Peyer's patch (tissue), 4 donors: Measurements from ENCODE around the gene GAK. TPM values are rescaled to one million over a fixed set of nuclear protein-coding genes. Genes with fewer than 3 reads are reported as not detected.
A peak's percentile ranks its signal among the peaks of the same experiment; 100 is the strongest.

Source experiments
- DNase-seq, 3 donors: peaks; one replicate each; pipeline ENCODE4 v3.0.0-alpha.2; 2017 to 2019
- H3K27ac ChIP-seq, 4 donors: fragments of 200-600 bp; sonication (generic); one replicate each; pipeline ENCODE4 v1.5.1; 2016 to 2019
- H3K27me3 ChIP-seq, 2 donors: fragments of 200-600 bp; sonication (generic); one replicate each; pipeline ENCODE4 v1.5.1; 2019
- H3K36me3 ChIP-seq, 3 donors: fragments of 200-600 bp; sonication (generic); one replicate each; pipeline ENCODE4 v1.5.1; 2016 to 2019
- H3K4me1 ChIP-seq, 4 donors: fragments of 200-600 bp; sonication (generic); one replicate each; pipeline ENCODE4 v1.5.1; 2016 to 2019
- H3K4me3 ChIP-seq, 4 donors: fragments of 200-600 bp; sonication (generic); 1 replicate in 3 of 4; 2 replicates in 1 of 4; pipeline ENCODE4 v1.5.1; 2016 to 2019; ENCODE audit warnings: mild to moderate bottlenecking in 1 of 4
- H3K9me3 ChIP-seq, 4 donors: fragments of 200-600 bp; sonication (generic); one replicate each; pipeline ENCODE4 v1.5.1; 2016 to 2019; ENCODE audit warnings: mild to moderate bottlenecking in 1 of 4
- POLR2A ChIP-seq, 2 donors: fragments of 450-650 bp; IDR thresholded peaks; one replicate each; pipeline ENCODE4 v1.5.1; 2017; ENCODE audit warnings: antibody characterized with exemption in 2 of 2, mild to moderate bottlenecking in 2 of 2, moderate library complexity in 2 of 2
- total RNA-seq, 4 donors: library from RNA; depleted of rRNA; stranded (reverse); fragments of >200 nt; gene quantifications; one replicate each; pipeline ENCODE4 v1.1.0, GENCODE V29; 2016
- TF ChIP-seq, protein P1 (sequence below), 6 experiments: fragments of 450-650 bp in 4 of 6; fragments of 200-600 bp in 2 of 6; sonication (generic) in 1 of 6; IDR thresholded peaks; one replicate each; pipeline ENCODE4 v1.5.1; 2017 to 2019; ENCODE audit warnings: antibody characterized with exemption in 6 of 6, mild to moderate bottlenecking in 3 of 6, moderate library complexity in 1 of 6

GAK gene
- total RNA-seq, 4 donors from 2014 or later: 248 to 362 (median 351) TPM

- peak in 2 of 3 donors; percentile 72 to 80 for DNase-seq
- H3K4me3 ChIP-seq: peak overlapping the region in 2 of 4 donors; percentile 37 to 41
- H3K27me3 ChIP-seq: no peaks in the 10 kb centered on the region
- no peak for TF ChIP-seq POLR2A (IDR thresholded peaks at IDR 0.05)
- TF ChIP-seq, protein P1, sequence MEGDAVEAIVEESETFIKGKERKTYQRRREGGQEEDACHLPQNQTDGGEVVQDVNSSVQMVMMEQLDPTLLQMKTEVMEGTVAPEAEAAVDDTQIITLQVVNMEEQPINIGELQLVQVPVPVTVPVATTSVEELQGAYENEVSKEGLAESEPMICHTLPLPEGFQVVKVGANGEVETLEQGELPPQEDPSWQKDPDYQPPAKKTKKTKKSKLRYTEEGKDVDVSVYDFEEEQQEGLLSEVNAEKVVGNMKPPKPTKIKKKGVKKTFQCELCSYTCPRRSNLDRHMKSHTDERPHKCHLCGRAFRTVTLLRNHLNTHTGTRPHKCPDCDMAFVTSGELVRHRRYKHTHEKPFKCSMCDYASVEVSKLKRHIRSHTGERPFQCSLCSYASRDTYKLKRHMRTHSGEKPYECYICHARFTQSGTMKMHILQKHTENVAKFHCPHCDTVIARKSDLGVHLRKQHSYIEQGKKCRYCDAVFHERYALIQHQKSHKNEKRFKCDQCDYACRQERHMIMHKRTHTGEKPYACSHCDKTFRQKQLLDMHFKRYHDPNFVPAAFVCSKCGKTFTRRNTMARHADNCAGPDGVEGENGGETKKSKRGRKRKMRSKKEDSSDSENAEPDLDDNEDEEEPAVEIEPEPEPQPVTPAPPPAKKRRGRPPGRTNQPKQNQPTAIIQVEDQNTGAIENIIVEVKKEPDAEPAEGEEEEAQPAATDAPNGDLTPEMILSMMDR (IDR thresholded peaks at IDR 0.05): no peak
- H3K9me3 ChIP-seq: no peaks in the 10 kb centered on the region
- H3K27ac ChIP-seq: peak overlapping the region in 3 of 4 donors; percentile 70 to 87 (median 78)
- H3K36me3 ChIP-seq: peaks cover 0 to 77% (median 0%) of the 10 kb centered on the region in 3 donors
- peaks cover 0 to 12% (median 0%) of the 10 kb centered on the region in 4 donors for H3K4me1 ChIP-seq
Measured at GRCh38 chr4:961351-962230, 29.5 kb upstream of the GAK start.

- DNase-seq: peak in 1 of 3 donors; percentile 40
- Histone ChIP-seq H3K27ac (peak overlapping the region in 1 of 4 donors; percentile 87), H3K4me1 (peaks cover 0 to 12% (median 0%) of the 10 kb centered on the region in 4 donors), H3K36me3 (peaks cover 0 to 70% (median 0%) of the 10 kb centered on the region in 3 donors), H3K27me3 (no peaks in the 10 kb centered on the region), H3K4me3 (no peak overlapping the region), H3K9me3 (no peaks in the 10 kb centered on the region)
- TF ChIP-seq POLR2A (IDR thresholded peaks at IDR 0.05): no peak
- TF ChIP-seq, protein P1 (IDR thresholded peaks at IDR 0.05): no peak
Measured at GRCh38 chr4:960636-961350, 28.7 kb upstream of the GAK start.

DNA sequence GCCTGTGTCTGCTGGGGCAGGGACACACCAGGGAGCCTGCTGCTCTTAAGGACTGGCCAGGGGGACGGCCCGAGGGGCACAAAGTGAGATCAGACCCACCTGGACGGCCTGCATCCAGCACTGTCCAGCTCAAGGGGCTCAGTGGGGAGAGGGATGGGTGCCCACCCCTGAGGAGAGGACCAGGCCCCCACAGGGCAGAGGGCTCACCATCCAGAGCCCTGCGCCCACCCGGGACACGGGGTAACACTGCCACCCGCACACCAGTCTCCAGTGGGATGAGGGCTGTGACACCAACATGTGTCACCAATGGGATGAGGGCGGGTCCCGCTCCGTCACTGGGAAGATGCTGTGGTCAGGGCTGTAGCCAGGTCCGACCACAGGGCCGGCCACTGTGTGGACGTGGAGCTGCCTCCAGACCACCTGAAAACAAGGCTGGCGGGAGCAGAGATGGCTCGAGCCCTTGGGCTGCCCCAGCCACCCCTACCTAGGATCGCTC, 28.1 kb upstream of the GAK start:
- DNase-seq: no peak
- H3K36me3 ChIP-seq: peaks cover 0 to 69% (median 0%) of the 10 kb centered on the region in 3 donors
- no peak overlapping the region for H3K27ac ChIP-seq
- no peaks in the 10 kb centered on the region for H3K9me3 ChIP-seq
- no peak overlapping the region for H3K4me3 ChIP-seq
- H3K4me1 ChIP-seq: peaks cover 0 to 12% (median 0%) of the 10 kb centered on the region in 4 donors
- no peak for TF ChIP-seq POLR2A (IDR thresholded peaks at IDR 0.05)
- TF ChIP-seq, protein P1 (IDR thresholded peaks at IDR 0.05): no peak
- H3K27me3 ChIP-seq: no peaks in the 10 kb centered on the region

DNA sequence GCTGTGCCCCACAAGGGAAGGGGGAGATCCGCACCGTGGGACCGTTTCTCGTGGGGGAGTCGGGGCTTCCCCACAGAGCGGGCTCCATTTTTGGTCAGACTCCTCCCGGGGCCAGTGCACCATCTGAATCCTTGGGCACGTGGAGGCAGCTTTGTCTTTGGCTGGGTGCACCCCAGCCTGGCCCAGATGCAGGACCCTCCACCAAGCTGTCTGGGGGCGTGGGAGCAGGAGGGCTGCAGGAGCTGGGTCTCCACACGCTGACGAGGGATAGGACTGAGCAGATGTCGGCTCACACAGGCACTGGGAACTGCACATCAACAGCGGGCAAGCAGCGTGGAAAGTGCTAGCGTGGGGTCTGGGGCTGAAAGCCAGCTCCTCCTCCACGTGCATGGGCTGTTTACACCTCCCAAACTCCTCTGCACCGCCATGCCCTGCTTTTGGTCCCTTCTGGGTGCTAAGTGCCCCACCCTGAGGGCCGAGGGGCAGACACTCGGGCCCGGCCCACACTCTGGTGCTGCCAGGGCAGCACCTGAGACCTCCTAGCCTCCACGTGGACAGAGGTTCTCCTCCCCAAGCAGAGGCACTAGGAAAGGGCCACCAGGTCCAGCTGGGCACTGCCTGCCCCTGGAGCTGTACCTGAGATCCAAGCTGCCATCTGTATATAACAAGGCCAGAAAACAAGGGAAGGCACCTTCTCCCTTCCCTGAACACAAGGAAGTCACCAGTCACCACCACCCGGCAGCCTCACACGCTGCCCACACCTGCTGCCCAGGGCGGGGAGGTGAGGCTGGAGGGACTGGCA, 27.4 kb upstream of the GAK start:
- Histone ChIP-seq H3K36me3 (peaks cover 0 to 65% (median 0%) of the 10 kb centered on the region in 3 donors), H3K9me3 (no peaks in the 10 kb centered on the region), H3K4me1 (peaks cover 0 to 12% (median 0%) of the 10 kb centered on the region in 4 donors), H3K4me3 (no peak overlapping the region), H3K27me3 (no peaks in the 10 kb centered on the region), H3K27ac (no peak overlapping the region)
- TF ChIP-seq POLR2A (IDR thresholded peaks at IDR 0.05): no peak
- TF ChIP-seq, protein P1 (IDR thresholded peaks at IDR 0.05): no peak
- DNase-seq: peak in 1 of 3 donors; percentile 47
